GM12872 (cell line): Measurements from ENCODE around the gene PAFAH1B1.

Experiments used
- CTCF ChIP-seq: IDR thresholded peaks from 3 replicates; pipeline ENCODE4 v1.5.1; 2011; ENCODE audit warnings: low read depth, mild to moderate bottlenecking, low read length, moderate library complexity; ENCODE audit not compliant: insufficient read depth

The PAFAH1B1 gene

GRCh38 chr17:2592971-2593820, at the start of gene PAFAH1B1:
Gene PAFAH1B1 (plus strand): TSS chr17:2593654. CDS start chr17:2638289, 44,635 bp downstream.
- TF ChIP-seq CTCF = 0 out of 3 replicates have a peak, but pooled peaks have one; percentile 1

DNA sequence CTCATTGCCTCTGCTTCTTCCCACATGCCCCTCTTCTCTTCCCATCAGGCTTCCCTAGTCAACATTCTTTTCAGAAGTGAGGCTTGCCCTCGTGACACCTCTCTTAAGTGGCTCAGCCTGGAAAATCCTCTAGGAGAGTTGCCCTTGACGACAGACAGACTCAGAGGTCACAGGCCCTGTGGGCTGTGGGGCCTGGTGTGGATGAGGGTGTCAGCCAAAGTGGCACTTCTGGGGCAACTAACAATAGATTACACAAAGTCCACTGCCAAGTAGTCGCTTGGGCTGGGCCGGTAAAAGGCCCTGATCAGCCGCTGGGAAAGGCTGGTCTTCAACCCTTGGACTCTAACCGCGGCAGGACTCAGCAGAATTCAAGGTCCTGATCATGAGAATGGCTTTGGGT, 48.1 kb upstream of the PAFAH1B1 start:
- no peak for TF ChIP-seq CTCF

GRCh38 chr17:2547176-2547575, 46.3 kb upstream of the PAFAH1B1 start:
- no peak for TF ChIP-seq CTCF

- no peak for TF ChIP-seq CTCF
These were observed 43.9 kb upstream of the PAFAH1B1 start for GRCh38 chr17:2549392-2550211.

DNA sequence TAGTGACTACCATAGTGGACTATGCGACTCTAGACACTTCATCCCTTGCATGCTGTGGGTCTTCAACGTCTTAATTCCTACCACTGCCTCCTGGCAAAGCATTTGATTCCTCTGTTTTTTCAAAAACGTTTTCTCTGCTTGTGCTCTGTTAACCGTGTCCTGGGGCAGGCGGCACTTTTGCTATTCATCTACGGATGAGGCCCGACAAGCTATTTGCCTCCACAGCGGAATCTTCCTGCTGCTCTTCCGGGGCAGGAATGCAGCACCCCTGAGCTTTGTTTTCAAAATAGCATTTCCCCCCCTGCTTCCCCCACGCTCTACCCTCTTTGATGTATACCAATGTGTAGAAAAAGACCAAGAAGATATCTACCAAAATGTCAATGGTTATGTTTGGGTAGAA, 42.0 kb upstream of the PAFAH1B1 start:
- no peak for TF ChIP-seq CTCF

GRCh38 chr17:2551928-2552327, 41.5 kb upstream of the PAFAH1B1 start:
- no peak for TF ChIP-seq CTCF

DNA sequence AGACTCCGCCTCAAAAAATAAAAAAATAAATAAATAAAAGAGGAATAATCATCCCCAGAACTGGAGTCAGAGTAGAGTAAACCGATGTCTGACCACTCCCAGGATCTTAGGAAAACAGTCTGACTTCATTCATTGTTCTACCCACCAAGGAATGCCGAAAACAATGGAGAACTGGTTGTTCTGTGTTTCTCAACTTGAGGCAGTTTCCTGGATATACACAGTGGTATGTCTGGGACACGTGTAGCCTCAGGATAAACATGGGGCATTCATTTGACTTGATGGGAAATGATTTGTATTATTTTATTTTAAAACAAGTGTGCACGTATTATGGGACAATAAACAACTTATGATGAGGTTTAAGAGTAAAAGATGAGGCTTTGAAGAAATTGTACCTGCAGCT, 32.8 kb upstream of the PAFAH1B1 start:
- no peak for TF ChIP-seq CTCF
